Effector memory CD8-positive, alpha-beta T cell (primary cell): Measurements from ENCODE around the gene VCPKMT.

Experiments used
- ATAC-seq: fragments of 150-1000 bp; cut with Tn5 transposase; replicated peaks from 2 replicates; pipeline ENCODE4 v1.10.0; 2021; ENCODE audit warnings: mild to moderate bottlenecking, moderate library complexity
- DNase-seq, 3 experiments: peaks; one replicate each; pipeline ENCODE4 v3.0.0; 2021
- H3K27ac Mint-ChIP-seq, 2 donors: one replicate each; pipeline ENCODE4 v1.8.0; 2022; ENCODE audit warnings: mild to moderate bottlenecking in 2 of 2, mixed read lengths in 2 of 2, moderate library complexity in 2 of 2
- H3K27me3 Mint-ChIP-seq, 2 donors: one replicate each; pipeline ENCODE4 v1.8.0; 2022; ENCODE audit warnings: mixed read lengths in 2 of 2
- H3K36me3 Mint-ChIP-seq: one replicate; pipeline ENCODE4 v1.8.0; 2022; ENCODE audit warnings: mild to moderate bottlenecking, moderate library complexity, mixed read lengths; ENCODE audit not compliant: insufficient read depth
- H3K4me1 Mint-ChIP-seq, 2 donors: one replicate each; pipeline ENCODE4 v1.8.0; 2022; ENCODE audit warnings: low read depth in 2 of 2, mixed read lengths in 2 of 2
- H3K4me3 Mint-ChIP-seq, 2 donors: one replicate each; pipeline ENCODE4 v1.8.0; 2022; ENCODE audit warnings: mild to moderate bottlenecking in 2 of 2, mixed read lengths in 2 of 2, moderate library complexity in 2 of 2
- H3K9me3 Mint-ChIP-seq, 2 donors: one replicate each; pipeline ENCODE4 v1.8.0; 2022; ENCODE audit warnings: mixed read lengths in 2 of 2

VCPKMT gene

GRCh38 chr14:50107850-50108249 is 8.5 kb downstream of the VCPKMT start:
- ATAC-seq (no peak), DNase-seq (no peak)
- Mint-ChIP-seq H3K27me3 (no peaks in the 10 kb centered on the region), H3K27ac (peak overlapping the region in 1 of 2 donors; percentile 85), H3K36me3 (peaks cover 43% of the 10 kb centered on the region), H3K4me3 (no peak overlapping the region), H3K9me3 (no peaks in the 10 kb centered on the region), H3K4me1 (peaks cover 10 to 13% of the 10 kb centered on the region in 2 donors)

DNA sequence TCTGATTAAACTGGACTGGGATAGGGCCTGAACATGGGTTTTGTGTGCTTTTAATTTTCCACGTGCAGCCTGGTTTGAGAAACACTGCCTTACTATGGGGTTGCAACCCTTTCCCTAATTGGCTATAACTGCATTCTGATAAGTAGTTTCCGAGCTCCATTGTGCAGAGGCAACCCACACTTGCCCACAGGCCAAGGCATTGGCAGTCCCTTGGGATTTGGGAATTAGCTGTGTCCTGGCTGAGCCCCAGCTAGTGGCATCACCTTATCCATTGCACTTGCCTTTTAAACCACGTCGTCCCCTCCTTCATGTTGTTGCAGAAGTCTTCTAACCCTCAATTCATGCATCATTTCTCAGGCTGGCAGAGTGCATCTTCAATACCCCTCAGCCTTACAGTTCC is 10.2 kb downstream of the VCPKMT start:
- Mint-ChIP-seq H3K27me3 (no peaks in the 10 kb centered on the region), H3K4me1 (peaks cover 10 to 13% of the 10 kb centered on the region in 2 donors), H3K4me3 (no peak overlapping the region), H3K27ac (peak overlapping the region; percentile 59 to 85), H3K9me3 (no peaks in the 10 kb centered on the region), H3K36me3 (peaks cover 28% of the 10 kb centered on the region)
- DNase-seq (no peak), ATAC-seq (no peak)

- no peak for DNase-seq
- peak overlapping the region; percentile 54 to 63 for H3K4me3 Mint-ChIP-seq
- H3K9me3 Mint-ChIP-seq: no peaks in the 10 kb centered on the region
- H3K36me3 Mint-ChIP-seq: peaks cover 12% of the 10 kb centered on the region
- H3K4me1 Mint-ChIP-seq: peaks cover 9 to 20% of the 10 kb centered on the region in 2 donors
- no peak for ATAC-seq
- no peaks in the 10 kb centered on the region for H3K27me3 Mint-ChIP-seq
- peak overlapping the region; percentile 18 to 66 for H3K27ac Mint-ChIP-seq
Measured at GRCh38 chr14:50103558-50103957, 12.8 kb downstream of the VCPKMT start.

DNA sequence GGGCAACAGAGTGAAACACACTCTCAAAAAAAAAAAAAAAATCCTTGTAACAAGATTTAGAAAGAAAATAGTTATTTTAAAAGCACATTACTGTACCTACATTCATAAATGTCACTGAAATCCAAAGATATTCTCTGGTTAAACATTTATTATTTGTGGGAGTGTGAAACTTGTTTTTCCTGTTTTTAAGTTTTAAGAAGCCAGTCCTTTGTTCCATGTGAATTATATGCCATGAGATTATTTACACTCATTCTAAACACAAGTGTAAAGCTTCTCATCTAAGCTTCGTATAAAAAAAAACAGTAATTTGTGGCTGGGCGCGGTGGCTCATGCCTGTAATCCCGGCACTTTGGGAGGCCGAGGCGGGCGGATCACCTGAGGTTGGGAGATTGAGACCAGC is 15.0 kb downstream of the VCPKMT start:
- no peaks in the 10 kb centered on the region for H3K9me3 Mint-ChIP-seq
- no peak overlapping the region for H3K27ac Mint-ChIP-seq
- no peak overlapping the region for H3K4me3 Mint-ChIP-seq
- peaks cover 17 to 27% of the 10 kb centered on the region in 2 donors for H3K4me1 Mint-ChIP-seq
- DNase-seq (no peak), ATAC-seq (no peak)
- H3K36me3 Mint-ChIP-seq: no peaks in the 10 kb centered on the region
- H3K27me3 Mint-ChIP-seq: no peaks in the 10 kb centered on the region

DNA sequence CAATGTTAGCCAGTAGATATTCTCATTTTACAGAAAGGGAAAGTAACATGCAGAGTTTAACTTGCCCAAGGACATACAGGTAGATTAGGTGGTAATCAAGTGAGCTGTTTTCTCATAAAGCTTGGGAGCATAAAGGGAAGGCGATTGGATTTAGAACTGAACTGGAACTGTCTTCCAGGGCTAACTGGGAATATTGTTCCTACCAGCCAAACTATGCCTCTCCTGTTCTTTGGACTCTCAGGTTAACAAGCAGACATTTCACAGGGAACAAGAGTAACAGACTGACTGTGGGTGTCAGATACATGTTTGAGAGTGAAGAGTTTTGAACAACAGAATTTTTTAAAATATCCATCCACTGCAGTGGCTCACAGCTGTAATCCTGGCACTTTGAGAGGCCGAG is 15.6 kb downstream of the VCPKMT start:
- DNase-seq (no peak), ATAC-seq (no peak)
- Mint-ChIP-seq H3K4me1 (peaks cover 23 to 33% of the 10 kb centered on the region in 2 donors), H3K27me3 (no peaks in the 10 kb centered on the region), H3K4me3 (no peak overlapping the region), H3K27ac (peak overlapping the region in 1 of 2 donors; percentile 60), H3K36me3 (no peaks in the 10 kb centered on the region), H3K9me3 (no peaks in the 10 kb centered on the region)

- Mint-ChIP-seq H3K4me1 (peaks cover 26 to 37% of the 10 kb centered on the region in 2 donors), H3K27me3 (no peaks in the 10 kb centered on the region), H3K9me3 (no peaks in the 10 kb centered on the region), H3K4me3 (no peak overlapping the region), H3K36me3 (no peaks in the 10 kb centered on the region), H3K27ac (peak overlapping the region in 1 of 2 donors; percentile 36)
- DNase-seq: no peak
- no peak for ATAC-seq
Measured at GRCh38 chr14:50099335-50099734, 17.0 kb downstream of the VCPKMT start.

- Mint-ChIP-seq H3K4me3 (peak overlapping the region; percentile 61 to 67), H3K36me3 (no peaks in the 10 kb centered on the region), H3K27ac (peak overlapping the region; percentile 84 to 92), H3K4me1 (peaks cover 23 to 33% of the 10 kb centered on the region in 2 donors), H3K9me3 (no peaks in the 10 kb centered on the region), H3K27me3 (no peaks in the 10 kb centered on the region)
- ATAC-seq (peak; percentile 89), DNase-seq (no peak)
Measured at GRCh38 chr14:50095895-50096294, 20.5 kb downstream of the VCPKMT start.

DNA sequence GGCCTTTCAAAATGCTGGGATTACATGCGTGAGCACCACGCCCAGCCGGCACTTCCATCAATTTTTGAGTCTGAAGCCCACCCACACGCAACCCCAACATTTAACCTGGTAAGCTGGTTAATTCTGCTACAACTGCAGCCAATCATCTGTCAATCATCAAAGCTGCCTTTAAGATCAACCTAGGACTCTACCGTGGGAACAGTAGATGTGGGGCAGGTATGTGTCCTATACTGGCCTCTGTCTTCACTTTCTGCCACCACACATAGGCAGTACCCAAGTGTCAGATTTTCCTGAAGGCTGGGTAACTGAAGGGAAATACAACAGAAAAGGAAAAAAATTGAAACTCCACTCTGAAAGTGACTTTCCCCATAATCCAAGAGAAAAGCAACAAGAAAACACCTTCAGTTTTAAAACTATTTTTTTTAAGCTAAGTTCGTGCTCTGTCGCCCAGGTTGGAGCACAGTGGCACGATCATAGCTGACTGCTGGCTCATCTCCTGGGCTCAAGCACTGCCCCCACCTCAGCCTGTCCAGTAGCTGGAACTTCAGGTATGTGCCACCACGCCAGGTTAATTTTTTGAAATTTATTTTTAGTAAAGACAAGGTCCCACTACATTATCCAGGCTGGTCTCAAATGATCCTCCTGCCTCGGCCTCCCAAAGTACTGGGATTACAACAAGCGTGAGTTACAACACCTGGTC is 22.2 kb downstream of the VCPKMT start:
- DNase-seq (no peak), ATAC-seq (no peak)
- Mint-ChIP-seq H3K27me3 (no peaks in the 10 kb centered on the region), H3K4me1 (peaks cover 21 to 23% of the 10 kb centered on the region in 2 donors), H3K36me3 (no peaks in the 10 kb centered on the region), H3K9me3 (no peaks in the 10 kb centered on the region), H3K27ac (peak overlapping the region; percentile 8 to 23), H3K4me3 (no peak overlapping the region)

DNA sequence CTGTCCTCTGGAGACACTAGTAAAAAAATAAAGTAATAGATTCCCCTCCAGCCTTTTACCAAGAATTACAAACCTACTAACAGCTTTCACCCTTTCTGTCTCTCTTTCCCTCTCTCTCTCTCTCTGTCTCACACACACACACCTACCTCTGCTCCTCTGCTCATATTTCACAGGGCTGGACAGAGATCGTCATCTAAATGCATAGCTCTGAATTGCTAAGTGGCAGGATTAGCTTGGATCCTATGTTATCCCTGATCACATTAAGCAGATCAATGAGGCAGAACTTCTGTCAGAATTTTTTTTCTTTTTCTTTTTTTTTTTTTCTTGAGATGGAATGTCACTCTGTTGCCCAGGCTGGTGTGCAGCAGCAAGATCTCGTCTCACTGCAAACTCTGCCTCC is 22.9 kb downstream of the VCPKMT start:
- no peak for ATAC-seq
- Mint-ChIP-seq H3K4me1 (peaks cover 22% of the 10 kb centered on the region in 2 donors), H3K27me3 (no peaks in the 10 kb centered on the region), H3K36me3 (no peaks in the 10 kb centered on the region), H3K27ac (peak overlapping the region in 1 of 2 donors; percentile 23), H3K9me3 (no peaks in the 10 kb centered on the region), H3K4me3 (no peak overlapping the region)
- DNase-seq: no peak

DNA sequence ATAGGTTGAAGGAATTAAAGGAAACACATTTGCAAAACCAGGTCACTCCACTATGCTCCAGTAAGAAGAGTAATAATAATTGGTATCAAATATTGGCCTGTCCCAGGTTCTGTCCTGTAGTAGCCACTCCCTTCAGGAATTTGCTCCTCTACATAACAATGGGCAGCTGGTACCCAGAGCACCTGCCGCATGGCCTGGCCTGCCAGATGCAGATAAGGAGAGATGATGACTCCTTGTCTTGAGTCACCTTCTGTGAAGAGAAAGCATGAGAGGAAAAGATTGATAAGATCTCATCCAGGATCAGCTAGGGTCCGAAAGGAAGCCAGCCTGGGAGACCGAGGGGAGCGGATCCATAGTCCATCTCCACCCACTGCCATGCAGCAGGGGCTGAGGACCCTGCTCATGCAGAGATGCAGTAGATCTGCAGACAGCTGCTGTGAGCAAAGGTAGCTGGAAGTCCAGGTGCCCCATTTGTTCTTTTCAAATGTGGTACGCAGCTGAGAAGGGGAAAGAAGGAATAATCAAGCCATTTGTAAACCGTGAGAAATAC is 24.3 kb downstream of the VCPKMT start:
- Mint-ChIP-seq H3K4me3 (no peak overlapping the region), H3K9me3 (no peaks in the 10 kb centered on the region), H3K4me1 (peaks cover 34 to 35% of the 10 kb centered on the region in 2 donors), H3K27me3 (no peaks in the 10 kb centered on the region), H3K27ac (peak overlapping the region in 1 of 2 donors; percentile 13), H3K36me3 (no peaks in the 10 kb centered on the region)
- ATAC-seq: no peak
- no peak for DNase-seq

- Mint-ChIP-seq H3K4me3 (no peak overlapping the region), H3K9me3 (no peaks in the 10 kb centered on the region), H3K27me3 (no peaks in the 10 kb centered on the region), H3K36me3 (no peaks in the 10 kb centered on the region), H3K27ac (peak overlapping the region in 1 of 2 donors; percentile 71), H3K4me1 (peaks cover 28 to 32% of the 10 kb centered on the region in 2 donors)
- no peak for ATAC-seq
- DNase-seq: no peak
Measured at GRCh38 chr14:50091240-50091913, 25.0 kb downstream of the VCPKMT start.

GRCh38 chr14:50089208-50089607 is 27.2 kb downstream of the VCPKMT start:
- Mint-ChIP-seq H3K4me3 (no peak overlapping the region), H3K4me1 (peaks cover 37 to 44% of the 10 kb centered on the region in 2 donors), H3K27ac (peak overlapping the region; percentile 23 to 72), H3K27me3 (no peaks in the 10 kb centered on the region), H3K36me3 (peaks cover 13% of the 10 kb centered on the region), H3K9me3 (no peaks in the 10 kb centered on the region)
- ATAC-seq (no peak), DNase-seq (no peak)

- no peak overlapping the region for H3K4me3 Mint-ChIP-seq
- ATAC-seq: no peak
- H3K9me3 Mint-ChIP-seq: no peaks in the 10 kb centered on the region
- H3K27ac Mint-ChIP-seq: peak overlapping the region; percentile 23 to 72
- no peaks in the 10 kb centered on the region for H3K27me3 Mint-ChIP-seq
- H3K4me1 Mint-ChIP-seq: peaks cover 39 to 44% of the 10 kb centered on the region in 2 donors
- no peak for DNase-seq
- H3K36me3 Mint-ChIP-seq: peaks cover 13% of the 10 kb centered on the region
Measured at GRCh38 chr14:50088731-50089130, 27.6 kb downstream of the VCPKMT start.

GRCh38 chr14:50088117-50088515 is 28.3 kb downstream of the VCPKMT start:
- Mint-ChIP-seq H3K4me3 (peak overlapping the region; percentile 19 to 71), H3K27ac (peak overlapping the region; percentile 72 to 80), H3K9me3 (no peaks in the 10 kb centered on the region), H3K36me3 (peaks cover 18% of the 10 kb centered on the region), H3K27me3 (no peaks in the 10 kb centered on the region), H3K4me1 (peaks cover 44 to 45% of the 10 kb centered on the region in 2 donors)
- DNase-seq: no peak
- ATAC-seq: no peak
